ENCODE results near the gene RERE.

RERE gene

DNA sequence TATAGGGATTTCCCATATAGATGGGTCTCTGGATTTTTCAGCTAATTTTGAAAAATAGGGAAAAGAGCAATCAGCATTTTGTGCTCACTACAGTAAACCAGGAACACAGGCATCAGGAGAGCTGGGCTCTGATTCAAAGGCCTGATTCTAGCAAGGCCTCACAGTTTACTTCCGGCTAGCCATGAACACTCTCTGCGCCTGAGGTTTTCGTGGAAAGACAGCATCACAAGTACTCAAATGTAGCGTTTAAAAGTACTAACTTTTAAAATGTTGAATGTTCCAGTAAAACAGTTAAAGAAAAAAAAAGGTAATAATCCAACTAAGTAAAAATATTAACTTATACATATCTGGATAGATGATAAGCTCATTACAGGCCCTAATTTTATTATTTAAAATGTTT, 379.0 kb downstream of the RERE start:
- no peak overlapping the region for H3K4me3 ChIP-seq (ENCODE audit: low read depth, low read length)
- no peak for DNase-seq (ENCODE audit: low read depth)
- TF ChIP-seq, protein P1, sequence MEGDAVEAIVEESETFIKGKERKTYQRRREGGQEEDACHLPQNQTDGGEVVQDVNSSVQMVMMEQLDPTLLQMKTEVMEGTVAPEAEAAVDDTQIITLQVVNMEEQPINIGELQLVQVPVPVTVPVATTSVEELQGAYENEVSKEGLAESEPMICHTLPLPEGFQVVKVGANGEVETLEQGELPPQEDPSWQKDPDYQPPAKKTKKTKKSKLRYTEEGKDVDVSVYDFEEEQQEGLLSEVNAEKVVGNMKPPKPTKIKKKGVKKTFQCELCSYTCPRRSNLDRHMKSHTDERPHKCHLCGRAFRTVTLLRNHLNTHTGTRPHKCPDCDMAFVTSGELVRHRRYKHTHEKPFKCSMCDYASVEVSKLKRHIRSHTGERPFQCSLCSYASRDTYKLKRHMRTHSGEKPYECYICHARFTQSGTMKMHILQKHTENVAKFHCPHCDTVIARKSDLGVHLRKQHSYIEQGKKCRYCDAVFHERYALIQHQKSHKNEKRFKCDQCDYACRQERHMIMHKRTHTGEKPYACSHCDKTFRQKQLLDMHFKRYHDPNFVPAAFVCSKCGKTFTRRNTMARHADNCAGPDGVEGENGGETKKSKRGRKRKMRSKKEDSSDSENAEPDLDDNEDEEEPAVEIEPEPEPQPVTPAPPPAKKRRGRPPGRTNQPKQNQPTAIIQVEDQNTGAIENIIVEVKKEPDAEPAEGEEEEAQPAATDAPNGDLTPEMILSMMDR (IDR thresholded peaks at IDR 0.05; ENCODE audit: control insufficient read depth, extremely low read depth, insufficient read depth): no peak

DNA sequence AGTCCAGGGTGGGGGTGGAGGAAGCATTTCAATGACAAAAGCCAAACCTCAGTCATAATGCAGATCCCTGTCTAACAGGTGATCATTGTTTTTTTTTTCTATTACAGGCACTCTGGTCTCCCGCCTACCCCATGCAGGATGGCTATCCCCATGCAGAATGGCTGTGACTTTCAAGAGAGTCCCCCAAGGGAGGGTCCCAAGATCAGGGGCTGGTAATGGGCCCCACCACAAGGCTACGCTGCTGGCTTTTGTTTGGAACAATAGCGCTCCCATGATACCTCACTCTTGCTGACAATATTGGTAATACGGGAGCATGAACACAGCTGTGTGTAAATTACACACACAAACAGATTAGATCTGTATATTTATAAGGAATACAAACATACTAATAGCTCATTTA, 380.1 kb downstream of the RERE start:
- TF ChIP-seq, protein P1 (IDR thresholded peaks at IDR 0.05; ENCODE audit: control insufficient read depth, extremely low read depth, insufficient read depth): no peak
- H3K4me3 ChIP-seq (ENCODE audit: low read depth, low read length): no peak overlapping the region
- no peak for DNase-seq (ENCODE audit: low read depth)

DNA sequence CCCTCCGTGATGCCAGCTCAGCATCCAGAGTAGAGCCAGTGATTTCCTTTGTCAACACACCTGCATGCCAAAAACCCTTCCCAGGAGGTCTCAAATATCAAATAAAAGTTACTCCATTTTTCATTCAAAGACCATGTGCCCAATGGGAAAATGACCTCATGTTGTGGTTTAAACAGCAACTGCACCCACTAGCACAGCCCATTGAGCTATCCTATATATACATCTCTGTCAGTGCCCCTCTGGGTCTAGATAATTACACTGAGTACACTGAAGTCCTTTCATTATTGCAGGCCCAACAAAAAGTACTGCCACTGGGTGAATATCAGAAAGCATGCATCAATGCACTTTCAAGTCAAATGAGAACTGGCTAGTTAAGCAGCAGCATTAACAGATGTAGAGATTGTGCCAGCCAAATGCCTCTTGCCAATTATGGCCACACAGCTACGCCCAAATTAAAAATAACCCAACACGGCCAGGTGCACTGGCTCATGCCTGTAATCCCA, 381.8 kb downstream of the RERE start:
- DNase-seq (ENCODE audit: low read depth): no peak
- TF ChIP-seq, protein P1 (IDR thresholded peaks at IDR 0.05; ENCODE audit: control insufficient read depth, extremely low read depth, insufficient read depth): no peak
- no peak overlapping the region for H3K4me3 ChIP-seq (ENCODE audit: low read depth, low read length)

GRCh38 chr1:8434101-8434500, 383.3 kb downstream of the RERE start:
- TF ChIP-seq, protein P1 (IDR thresholded peaks at IDR 0.05; ENCODE audit: control insufficient read depth, extremely low read depth, insufficient read depth): no peak
- no peak overlapping the region for H3K4me3 ChIP-seq (ENCODE audit: low read depth, low read length)
- no peak for DNase-seq (ENCODE audit: low read depth)

DNA sequence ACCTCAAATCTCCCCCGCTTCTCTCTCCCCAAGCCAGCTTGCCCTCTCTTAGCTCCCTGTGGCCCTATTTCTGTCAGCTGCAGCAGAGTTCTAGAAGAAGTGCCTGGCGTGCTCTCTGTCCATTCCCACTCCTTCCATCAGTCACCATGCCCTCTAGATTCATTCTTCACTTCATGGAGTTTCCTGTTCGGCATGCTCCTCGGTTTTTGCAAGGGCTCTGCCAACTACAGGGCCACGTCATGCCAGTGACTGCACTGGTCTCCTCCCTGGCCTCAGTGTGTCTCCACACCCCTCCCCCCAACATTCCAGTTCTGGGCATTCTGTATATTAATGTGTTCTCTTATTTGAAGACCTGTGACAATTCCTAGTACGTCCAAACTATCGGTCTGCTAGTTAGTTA, 385.7 kb downstream of the RERE start:
- TF ChIP-seq, protein P1 (IDR thresholded peaks at IDR 0.05; ENCODE audit: control insufficient read depth, extremely low read depth, insufficient read depth): no peak
- no peak for DNase-seq (ENCODE audit: low read depth)
- no peak overlapping the region for H3K4me3 ChIP-seq (ENCODE audit: low read depth, low read length)

- TF ChIP-seq, protein P1 (IDR thresholded peaks at IDR 0.05; ENCODE audit: control insufficient read depth, extremely low read depth, insufficient read depth): no peak
- DNase-seq (ENCODE audit: low read depth): no peak
- H3K4me3 ChIP-seq (ENCODE audit: low read depth, low read length): no peak overlapping the region
These were observed 386.4 kb downstream of the RERE start for GRCh38 chr1:8431019-8431418.

DNA sequence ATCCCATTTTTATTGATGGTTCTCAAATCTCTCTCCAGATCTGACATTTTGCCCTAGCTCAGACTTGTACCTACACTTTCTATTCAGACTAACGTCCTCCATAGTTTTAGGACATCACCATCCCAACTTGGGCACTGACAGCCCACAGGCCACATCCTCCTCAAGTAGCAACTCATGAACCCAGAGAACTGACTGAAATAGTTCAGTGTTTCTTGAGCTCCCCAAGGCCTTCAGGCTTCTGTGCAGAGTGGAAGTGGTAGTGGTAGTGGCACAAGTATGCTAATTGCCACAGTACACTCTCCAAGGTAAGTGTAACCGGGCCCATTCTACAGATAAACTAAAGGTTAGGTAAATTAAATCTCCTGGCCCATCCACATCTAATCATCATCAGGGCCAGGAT, 387.0 kb downstream of the RERE start:
- TF ChIP-seq, protein P1 (IDR thresholded peaks at IDR 0.05; ENCODE audit: control insufficient read depth, extremely low read depth, insufficient read depth): no peak
- no peak for DNase-seq (ENCODE audit: low read depth)
- no peak overlapping the region for H3K4me3 ChIP-seq (ENCODE audit: low read depth, low read length)
